Naive B cell (primary cell): ENCODE results near the gene MITF. TPM values are rescaled to one million over a fixed set of nuclear protein-coding genes. Genes with fewer than 3 reads are reported as not detected.

Experiments used
- ATAC-seq, 2 donors: fragments of 150-1000 bp; cut with Tn5 transposase; 2 replicates each; pipeline ENCODE4 v1.10.0; 2021; ENCODE audit warnings: low read depth in 2 of 2, mild to moderate bottlenecking in 2 of 2, moderate library complexity in 2 of 2
- DNase-seq: peaks from one replicate; pipeline ENCODE4 v3.0.0; 2022
- H3K27ac Mint-ChIP-seq, 6 donors: one replicate each; pipeline ENCODE4 v1.8.0; 2020 to 2022; ENCODE audit warnings: mild to moderate bottlenecking in 6 of 6, mixed read lengths in 6 of 6, moderate library complexity in 5 of 6, inconsistent platforms in 2 of 6
- H3K27me3 Mint-ChIP-seq, 3 donors: one replicate each; pipeline ENCODE4 v1.8.0; 2021 to 2022; ENCODE audit warnings: mixed read lengths in 3 of 3, mild to moderate bottlenecking in 1 of 3
- H3K36me3 Mint-ChIP-seq, 2 donors: one replicate each; pipeline ENCODE4 v1.8.0; 2020 to 2022; ENCODE audit warnings: mixed read lengths in 2 of 2, inconsistent platforms in 1 of 2, mild to moderate bottlenecking in 1 of 2
- H3K4me1 Mint-ChIP-seq, 3 donors: one replicate each; pipeline ENCODE4 v1.8.0; 2020 to 2022; ENCODE audit warnings: mixed read lengths in 3 of 3, inconsistent platforms in 1 of 3, mild to moderate bottlenecking in 1 of 3, moderate library complexity in 1 of 3
- H3K4me3 Mint-ChIP-seq, 8 donors: one replicate each; pipeline ENCODE4 v1.8.0; 2020 to 2022; ENCODE audit warnings: mild to moderate bottlenecking in 8 of 8, mixed read lengths in 8 of 8, moderate library complexity in 8 of 8, inconsistent platforms in 2 of 8
- H3K9me3 Mint-ChIP-seq, 7 donors: one replicate each; pipeline ENCODE4 v1.8.0; 2020 to 2022; ENCODE audit warnings: mixed read lengths in 7 of 7, mild to moderate bottlenecking in 5 of 7, inconsistent platforms in 2 of 7, moderate library complexity in 1 of 7
- polyA plus RNA-seq, 6 donors: library from polyadenylated mRNA; unstranded; fragments of 300-500 nt; fragmentation: Illumina TruSeq; gene quantifications; one replicate each; pipeline ENCODE4 v1.2.3, GENCODE V29; 2021; ENCODE audit warnings: low read depth in 6 of 6

Gene MITF
- polyA plus RNA-seq, 6 donors from 2014 or later = 0.26 to 0.90 (median 0.32) TPM; not detected in 3

GRCh38 chr3:69712933-69713332 lies 26.3 kb upstream of the MITF start:
- no peak overlapping the region for H3K27ac Mint-ChIP-seq
- no peaks in the 10 kb centered on the region for H3K36me3 Mint-ChIP-seq
- ATAC-seq = no peak
- H3K9me3 Mint-ChIP-seq = peaks cover 0 to 7% (median 0%) of the 10 kb centered on the region in 7 donors
- peaks cover 0 to 2% (median 0%) of the 10 kb centered on the region in 3 donors for H3K4me1 Mint-ChIP-seq
- DNase-seq = no peak
- peaks cover 0 to 6% (median 0%) of the 10 kb centered on the region in 3 donors for H3K27me3 Mint-ChIP-seq
- no peak overlapping the region for H3K4me3 Mint-ChIP-seq

- ATAC-seq = no peak
- no peak for DNase-seq
- H3K27ac Mint-ChIP-seq = no peak overlapping the region
- H3K4me1 Mint-ChIP-seq = peaks cover 0 to 2% (median 0%) of the 10 kb centered on the region in 3 donors
- H3K9me3 Mint-ChIP-seq = peaks cover 0 to 2% (median 0%) of the 10 kb centered on the region in 7 donors
- no peak overlapping the region for H3K4me3 Mint-ChIP-seq
- H3K36me3 Mint-ChIP-seq = no peaks in the 10 kb centered on the region
- H3K27me3 Mint-ChIP-seq = peaks cover 4 to 9% (median 7%) of the 10 kb centered on the region in 3 donors
Observed at GRCh38 chr3:69715204-69715603, 24.1 kb upstream of the MITF start.

DNA sequence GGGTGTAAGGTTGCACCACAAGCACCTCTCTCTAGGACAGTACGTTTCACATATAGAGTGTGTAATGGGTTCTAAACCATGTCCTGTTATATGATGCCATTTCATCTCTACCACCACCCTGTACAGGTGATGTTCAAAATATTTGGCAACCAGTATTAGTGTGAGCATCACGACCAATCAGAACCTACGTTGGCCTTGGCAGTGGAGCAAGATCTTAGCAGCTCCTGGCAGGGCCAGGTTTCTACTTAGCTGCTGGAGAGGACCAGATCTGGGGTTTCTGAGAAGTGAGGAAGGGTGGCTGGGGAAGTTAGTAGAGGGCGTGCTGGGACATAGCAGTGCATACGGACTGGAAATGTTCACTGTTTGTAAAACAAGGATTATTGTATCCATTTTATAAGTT lies 23.1 kb upstream of the MITF start:
- Mint-ChIP-seq H3K27me3 (peaks cover 7 to 17% (median 7%) of the 10 kb centered on the region in 3 donors), H3K4me1 (peaks cover 0 to 2% (median 0%) of the 10 kb centered on the region in 3 donors), H3K27ac (no peak overlapping the region), H3K9me3 (peaks cover 0 to 2% (median 0%) of the 10 kb centered on the region in 7 donors), H3K36me3 (no peaks in the 10 kb centered on the region), H3K4me3 (no peak overlapping the region)
- no peak for ATAC-seq
- DNase-seq = no peak

DNA sequence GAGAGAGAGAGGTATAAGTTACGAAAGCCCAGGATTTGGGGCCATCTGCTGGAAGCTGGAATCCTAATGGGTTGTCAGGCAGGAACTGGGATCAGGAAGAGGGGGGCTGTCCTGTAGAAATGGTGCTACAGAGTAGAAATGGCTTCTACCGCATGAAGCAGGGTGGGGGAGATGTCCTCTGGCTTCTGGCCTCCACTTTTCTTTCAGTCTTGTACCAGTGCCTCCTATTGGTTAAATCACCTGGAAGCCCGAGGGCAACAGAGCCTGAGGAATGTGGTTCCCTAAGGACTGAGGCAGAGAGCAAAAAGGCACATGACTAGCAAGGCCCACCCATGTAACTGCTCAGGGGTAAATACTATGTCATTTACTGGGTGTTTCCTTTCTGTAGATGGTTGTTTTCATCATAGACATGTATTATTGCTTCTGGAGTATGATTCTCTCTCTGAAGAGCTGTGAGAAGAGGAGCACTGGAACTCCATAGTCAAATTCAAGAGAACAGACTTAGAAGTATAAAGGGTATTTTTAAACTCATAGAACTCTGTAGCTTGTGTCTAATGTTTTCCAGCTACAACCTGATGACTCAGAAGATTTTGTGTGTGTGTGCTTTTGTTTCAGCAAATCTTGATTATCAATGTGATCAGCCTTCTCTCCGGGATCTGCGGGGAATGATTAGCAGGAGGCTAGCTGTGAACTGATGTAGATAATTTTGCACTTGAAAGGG lies 20.2 kb upstream of the MITF start:
- no peak for ATAC-seq
- H3K27ac Mint-ChIP-seq = no peak overlapping the region
- DNase-seq = no peak
- H3K36me3 Mint-ChIP-seq = no peaks in the 10 kb centered on the region
- H3K4me3 Mint-ChIP-seq = no peak overlapping the region
- peaks cover 0 to 2% (median 0%) of the 10 kb centered on the region in 3 donors for H3K4me1 Mint-ChIP-seq
- peaks cover 0 to 2% (median 0%) of the 10 kb centered on the region in 7 donors for H3K9me3 Mint-ChIP-seq
- H3K27me3 Mint-ChIP-seq = peaks cover 7 to 24% (median 15%) of the 10 kb centered on the region in 3 donors

- ATAC-seq = no peak
- Mint-ChIP-seq H3K4me3 (no peak overlapping the region), H3K4me1 (peaks cover 0 to 2% (median 0%) of the 10 kb centered on the region in 3 donors), H3K27me3 (peaks cover 7 to 28% (median 15%) of the 10 kb centered on the region in 3 donors), H3K9me3 (peaks cover 0 to 2% (median 0%) of the 10 kb centered on the region in 7 donors), H3K36me3 (no peaks in the 10 kb centered on the region), H3K27ac (no peak overlapping the region)
- no peak for DNase-seq
Observed at GRCh38 chr3:69719587-69720122, 19.6 kb upstream of the MITF start.

GRCh38 chr3:69720824-69721223 lies 18.4 kb upstream of the MITF start:
- Mint-ChIP-seq H3K9me3 (peaks cover 0 to 2% (median 0%) of the 10 kb centered on the region in 7 donors), H3K4me3 (no peak overlapping the region), H3K4me1 (no peaks in the 10 kb centered on the region), H3K36me3 (no peaks in the 10 kb centered on the region), H3K27me3 (peaks cover 7 to 30% (median 15%) of the 10 kb centered on the region in 3 donors), H3K27ac (no peak overlapping the region)
- ATAC-seq (no peak), DNase-seq (no peak)

DNA sequence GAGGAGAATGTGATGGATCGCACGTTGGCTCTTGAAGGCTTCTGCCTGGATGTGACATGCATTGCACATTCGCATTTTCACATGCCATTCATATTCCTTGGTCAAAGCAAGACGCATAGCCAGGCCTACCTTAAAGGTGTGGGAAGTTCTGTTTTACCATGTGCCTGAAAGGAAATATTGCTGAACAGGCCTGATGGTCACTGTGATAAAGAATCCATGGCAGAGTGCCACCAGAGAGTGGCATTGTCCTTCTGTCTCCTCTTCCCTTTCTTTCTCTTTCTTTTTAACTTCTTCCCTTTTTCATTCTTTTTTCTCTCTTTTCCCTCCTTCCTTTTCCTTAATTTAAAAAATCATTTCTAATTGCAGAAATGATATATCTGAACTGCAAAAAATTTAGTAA lies 15.9 kb upstream of the MITF start:
- H3K4me1 Mint-ChIP-seq = no peaks in the 10 kb centered on the region

GRCh38 chr3:69724722-69725435 lies 14.4 kb upstream of the MITF start:
- H3K36me3 Mint-ChIP-seq = no peaks in the 10 kb centered on the region
- no peak overlapping the region for H3K27ac Mint-ChIP-seq
- no peak for ATAC-seq
- peaks cover 4 to 25% (median 15%) of the 10 kb centered on the region in 3 donors for H3K27me3 Mint-ChIP-seq
- no peak overlapping the region for H3K4me3 Mint-ChIP-seq
- peaks cover 0 to 1% (median 0%) of the 10 kb centered on the region in 7 donors for H3K9me3 Mint-ChIP-seq
- H3K4me1 Mint-ChIP-seq = no peaks in the 10 kb centered on the region
- no peak for DNase-seq

More for the DNA sequence above, 15.9 kb upstream of the MITF start:
- Mint-ChIP-seq H3K27me3 (peaks cover 7 to 30% (median 15%) of the 10 kb centered on the region in 3 donors), H3K27ac (no peak overlapping the region), H3K36me3 (no peaks in the 10 kb centered on the region), H3K4me3 (no peak overlapping the region), H3K9me3 (peaks cover 0 to 1% (median 0%) of the 10 kb centered on the region in 7 donors)
- DNase-seq (no peak), ATAC-seq (no peak)

DNA sequence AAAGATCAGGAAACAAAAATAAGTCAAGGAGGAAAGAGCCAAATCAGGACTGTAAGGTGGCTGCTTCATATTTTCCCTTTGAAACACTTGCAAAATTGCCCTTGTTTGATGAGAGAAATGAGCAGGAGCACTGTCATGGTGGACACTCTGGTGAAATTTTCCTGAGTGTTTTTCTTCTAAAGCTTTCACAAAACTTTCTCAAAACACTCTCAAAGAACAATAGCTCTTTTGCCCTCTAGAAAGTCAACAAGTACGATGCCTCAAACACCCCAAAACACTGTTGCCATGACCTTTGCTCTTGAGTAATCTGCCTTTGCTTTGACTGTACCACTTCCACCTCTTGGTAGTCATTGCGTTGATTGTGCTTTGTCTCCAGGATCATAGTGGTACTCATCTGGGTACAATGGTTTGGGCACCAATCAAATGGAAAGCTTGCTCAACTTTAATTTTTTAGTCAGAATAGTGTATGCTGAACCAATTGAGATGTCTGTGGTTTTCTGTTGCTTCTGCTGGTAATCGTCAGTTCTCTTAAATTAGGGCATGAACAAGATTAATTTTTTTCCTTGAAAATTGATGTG lies 13.2 kb upstream of the MITF start:
- ATAC-seq (no peak), DNase-seq (no peak)
- H3K27me3 Mint-ChIP-seq = peaks cover 4 to 13% (median 8%) of the 10 kb centered on the region in 3 donors
- no peak overlapping the region for H3K27ac Mint-ChIP-seq
- H3K36me3 Mint-ChIP-seq = no peaks in the 10 kb centered on the region
- H3K4me1 Mint-ChIP-seq = no peaks in the 10 kb centered on the region
- H3K9me3 Mint-ChIP-seq = peaks cover 0 to 1% (median 0%) of the 10 kb centered on the region in 7 donors
- H3K4me3 Mint-ChIP-seq = no peak overlapping the region

DNA sequence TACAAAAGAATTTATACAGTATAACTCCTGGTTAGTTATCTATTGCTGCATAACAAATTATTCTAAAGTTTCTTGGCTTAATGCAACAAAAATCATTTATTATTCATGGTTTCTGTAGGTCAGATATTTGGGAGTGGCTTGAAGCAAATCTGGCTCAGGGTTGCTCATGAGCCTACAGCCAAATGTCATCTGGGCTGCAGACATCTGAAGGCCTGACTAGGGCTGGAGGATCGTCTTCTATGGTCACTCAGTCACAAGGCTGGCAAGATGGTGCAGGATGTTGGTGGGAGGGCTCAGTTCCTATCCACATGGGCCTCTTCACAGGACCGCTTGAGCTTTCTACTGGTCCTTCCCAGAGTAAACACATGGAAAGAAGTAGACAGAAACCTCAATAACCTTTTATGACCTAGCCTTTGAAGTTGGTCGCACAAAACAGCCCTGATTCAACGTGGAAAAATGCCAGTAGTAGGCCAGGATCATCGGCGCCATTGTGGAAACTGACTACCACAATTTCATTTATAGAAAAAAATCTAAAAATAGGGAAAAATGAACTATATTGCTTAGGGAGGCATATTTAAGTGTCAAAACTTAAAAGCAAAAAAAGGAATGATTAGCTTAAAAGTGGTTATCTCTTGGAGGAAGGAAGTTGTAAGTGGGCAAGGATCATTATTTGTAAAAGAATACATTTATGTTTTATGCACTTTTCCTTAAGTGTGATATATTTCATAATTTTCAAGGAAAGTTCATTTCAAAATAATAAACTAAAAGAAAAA lies 9.9 kb upstream of the MITF start:
- no peak overlapping the region for H3K27ac Mint-ChIP-seq
- no peaks in the 10 kb centered on the region for H3K36me3 Mint-ChIP-seq
- H3K27me3 Mint-ChIP-seq = peaks cover 4 to 16% (median 14%) of the 10 kb centered on the region in 3 donors
- no peaks in the 10 kb centered on the region for H3K9me3 Mint-ChIP-seq
- ATAC-seq = no peak
- H3K4me3 Mint-ChIP-seq = no peak overlapping the region
- no peaks in the 10 kb centered on the region for H3K4me1 Mint-ChIP-seq
- no peak for DNase-seq

DNA sequence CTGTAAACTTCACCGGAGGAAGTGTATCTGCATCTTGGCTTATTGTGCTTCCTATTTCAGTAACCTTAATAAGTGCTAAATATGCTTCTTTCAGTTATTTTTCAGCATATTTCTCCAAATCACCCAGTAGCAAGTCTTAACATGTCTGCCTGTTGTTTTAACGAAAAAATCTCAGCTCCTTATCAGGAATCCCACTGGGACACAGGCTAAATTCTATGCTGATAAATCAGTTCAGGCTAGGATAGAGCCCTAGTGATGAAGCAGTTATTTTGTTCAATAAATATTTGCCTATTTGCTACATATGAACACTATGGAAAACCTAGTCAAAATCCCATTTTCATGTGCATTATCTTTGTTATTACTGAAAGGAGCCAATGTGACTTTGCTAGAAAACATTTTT lies 8.2 kb upstream of the MITF start:
- Mint-ChIP-seq H3K27ac (no peak overlapping the region), H3K9me3 (no peaks in the 10 kb centered on the region), H3K4me1 (no peaks in the 10 kb centered on the region), H3K27me3 (peaks cover 11 to 21% (median 20%) of the 10 kb centered on the region in 3 donors), H3K36me3 (no peaks in the 10 kb centered on the region), H3K4me3 (no peak overlapping the region)
- ATAC-seq (no peak), DNase-seq (no peak)

- H3K27ac Mint-ChIP-seq = no peak overlapping the region
- H3K4me1 Mint-ChIP-seq = peaks cover 7 to 20% (median 11%) of the 10 kb centered on the region in 3 donors
- peaks cover 0 to 3% of the 10 kb centered on the region in 2 donors for H3K36me3 Mint-ChIP-seq
- no peak overlapping the region for H3K4me3 Mint-ChIP-seq
- H3K27me3 Mint-ChIP-seq = peaks cover 37 to 61% (median 58%) of the 10 kb centered on the region in 3 donors
- DNase-seq (no peak), ATAC-seq (no peak)
- H3K9me3 Mint-ChIP-seq = peaks cover 0 to 2% (median 0%) of the 10 kb centered on the region in 7 donors
Observed at GRCh38 chr3:69735893-69736292, 3.4 kb upstream of the MITF start.

DNA sequence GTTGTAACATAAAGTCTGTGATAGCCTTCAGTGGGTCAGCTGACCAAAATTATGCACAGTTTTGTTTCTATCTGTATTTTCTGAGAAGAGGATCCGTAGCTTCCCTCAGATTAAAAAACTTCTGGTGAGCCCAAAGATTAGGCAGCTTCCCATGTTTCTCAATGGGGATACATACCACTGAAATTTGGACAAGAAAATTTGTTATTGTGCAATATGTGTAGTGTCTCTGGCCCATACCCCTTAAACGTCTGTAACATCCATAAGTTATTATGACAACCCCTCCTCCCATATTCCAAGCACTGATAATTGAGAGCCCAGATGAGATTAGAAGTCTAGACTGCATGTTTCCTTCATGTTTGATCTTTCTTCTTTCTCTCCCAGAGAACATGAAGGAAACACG lies 1.9 kb upstream of the MITF start:
- peaks cover 0 to 8% of the 10 kb centered on the region in 2 donors for H3K36me3 Mint-ChIP-seq
- DNase-seq (no peak), ATAC-seq (no peak)
- H3K4me1 Mint-ChIP-seq = peaks cover 7 to 22% (median 11%) of the 10 kb centered on the region in 3 donors
- H3K27me3 Mint-ChIP-seq = peaks cover 52 to 76% (median 72%) of the 10 kb centered on the region in 3 donors
- no peak overlapping the region for H3K27ac Mint-ChIP-seq
- peaks cover 0 to 4% (median 0%) of the 10 kb centered on the region in 7 donors for H3K9me3 Mint-ChIP-seq
- no peak overlapping the region for H3K4me3 Mint-ChIP-seq
